Measurements from ENCODE around the gene MYO10.

The MYO10 gene

DNA sequence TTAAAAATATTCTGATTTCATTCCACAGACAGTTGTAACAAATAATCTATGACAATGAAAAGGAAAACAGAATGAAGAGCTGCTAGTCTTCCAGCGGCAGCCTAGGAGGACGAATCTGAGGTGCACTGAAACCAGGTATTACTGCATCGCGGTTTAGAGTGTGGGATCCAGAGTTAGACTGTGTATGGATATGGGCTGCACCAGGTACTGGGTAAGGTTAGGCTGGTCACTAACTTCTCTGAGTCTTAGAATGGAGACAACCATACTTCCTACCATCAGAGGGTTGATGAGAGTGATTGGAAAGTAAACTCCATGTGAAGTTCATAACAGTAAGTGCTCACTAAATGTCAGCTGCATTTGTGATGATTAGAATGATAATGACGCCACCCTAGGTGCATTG, 158.7 kb downstream of the MYO10 start:
- H3K4me3 ChIP-seq (ENCODE audit: low read length), result no peak overlapping the region
- TF ChIP-seq, protein P1, sequence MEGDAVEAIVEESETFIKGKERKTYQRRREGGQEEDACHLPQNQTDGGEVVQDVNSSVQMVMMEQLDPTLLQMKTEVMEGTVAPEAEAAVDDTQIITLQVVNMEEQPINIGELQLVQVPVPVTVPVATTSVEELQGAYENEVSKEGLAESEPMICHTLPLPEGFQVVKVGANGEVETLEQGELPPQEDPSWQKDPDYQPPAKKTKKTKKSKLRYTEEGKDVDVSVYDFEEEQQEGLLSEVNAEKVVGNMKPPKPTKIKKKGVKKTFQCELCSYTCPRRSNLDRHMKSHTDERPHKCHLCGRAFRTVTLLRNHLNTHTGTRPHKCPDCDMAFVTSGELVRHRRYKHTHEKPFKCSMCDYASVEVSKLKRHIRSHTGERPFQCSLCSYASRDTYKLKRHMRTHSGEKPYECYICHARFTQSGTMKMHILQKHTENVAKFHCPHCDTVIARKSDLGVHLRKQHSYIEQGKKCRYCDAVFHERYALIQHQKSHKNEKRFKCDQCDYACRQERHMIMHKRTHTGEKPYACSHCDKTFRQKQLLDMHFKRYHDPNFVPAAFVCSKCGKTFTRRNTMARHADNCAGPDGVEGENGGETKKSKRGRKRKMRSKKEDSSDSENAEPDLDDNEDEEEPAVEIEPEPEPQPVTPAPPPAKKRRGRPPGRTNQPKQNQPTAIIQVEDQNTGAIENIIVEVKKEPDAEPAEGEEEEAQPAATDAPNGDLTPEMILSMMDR (conservative IDR thresholded peaks at IDR 0.05; ENCODE audit: low read depth, low read length), result no peak
- no peak for DNase-seq (ENCODE audit: low read depth)

DNA sequence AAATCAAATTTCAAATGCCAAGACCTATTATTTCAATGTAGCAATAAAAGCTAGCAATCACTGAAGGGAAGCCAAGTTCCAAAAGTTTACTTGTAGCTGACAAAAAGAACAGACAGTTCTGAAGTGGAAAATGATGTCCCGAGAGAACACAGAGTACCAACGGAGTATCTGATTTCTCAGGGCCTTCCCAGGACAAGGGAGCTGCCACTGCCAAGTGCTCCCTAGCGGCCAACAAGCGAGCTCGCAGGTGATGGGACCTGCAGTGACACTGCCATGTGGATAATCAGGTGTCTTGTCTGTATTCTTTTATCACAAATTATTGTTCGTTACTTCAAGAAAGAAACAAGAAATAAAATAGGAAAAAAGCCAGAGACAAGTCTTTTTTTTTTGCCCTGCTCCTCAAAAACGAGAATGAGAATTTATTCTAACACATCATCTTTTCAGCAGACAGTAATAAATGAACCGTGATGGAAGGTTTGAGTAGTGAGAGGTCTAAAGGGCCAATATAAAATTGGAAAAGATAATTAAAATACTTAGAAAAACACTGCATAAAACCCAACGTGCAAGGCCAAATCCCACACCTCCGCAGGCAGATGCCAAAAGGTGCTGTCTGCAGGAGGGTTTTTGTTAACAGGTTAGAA, 159.4 kb downstream of the MYO10 start:
- DNase-seq (ENCODE audit: low read depth), result no peak
- TF ChIP-seq, protein P1 (conservative IDR thresholded peaks at IDR 0.05; ENCODE audit: low read depth, low read length), result no peak
- no peak overlapping the region for H3K4me3 ChIP-seq (ENCODE audit: low read length)

- TF ChIP-seq, protein P1 (conservative IDR thresholded peaks at IDR 0.05; ENCODE audit: low read depth, low read length), result no peak
- no peak for DNase-seq (ENCODE audit: low read depth)
- no peak overlapping the region for H3K4me3 ChIP-seq (ENCODE audit: low read length)
Observed at GRCh38 chr5:16774806-16775205, 161.3 kb downstream of the MYO10 start.

DNA sequence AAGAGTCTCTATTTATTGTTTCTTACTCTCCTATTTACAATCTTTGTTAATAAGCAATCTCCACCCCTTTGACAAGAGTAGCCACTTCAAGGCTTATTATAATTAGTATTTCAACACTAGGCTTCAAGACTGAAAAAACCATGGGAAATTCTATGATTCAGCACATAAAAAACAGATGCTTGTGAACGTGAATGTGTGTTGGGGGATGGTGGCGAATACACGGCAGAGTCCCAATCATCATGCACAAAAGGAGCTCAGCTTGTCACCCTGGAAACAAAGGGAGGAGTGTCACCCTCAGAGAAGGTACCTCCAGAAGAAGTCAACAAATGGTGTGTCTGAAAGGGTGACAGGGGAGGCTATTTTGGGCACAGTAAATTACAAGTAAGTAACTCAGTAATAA, 162.1 kb downstream of the MYO10 start:
- TF ChIP-seq, protein P1 (conservative IDR thresholded peaks at IDR 0.05; ENCODE audit: low read depth, low read length), result no peak
- no peak for DNase-seq (ENCODE audit: low read depth)
- no peak overlapping the region for H3K4me3 ChIP-seq (ENCODE audit: low read length)

DNA sequence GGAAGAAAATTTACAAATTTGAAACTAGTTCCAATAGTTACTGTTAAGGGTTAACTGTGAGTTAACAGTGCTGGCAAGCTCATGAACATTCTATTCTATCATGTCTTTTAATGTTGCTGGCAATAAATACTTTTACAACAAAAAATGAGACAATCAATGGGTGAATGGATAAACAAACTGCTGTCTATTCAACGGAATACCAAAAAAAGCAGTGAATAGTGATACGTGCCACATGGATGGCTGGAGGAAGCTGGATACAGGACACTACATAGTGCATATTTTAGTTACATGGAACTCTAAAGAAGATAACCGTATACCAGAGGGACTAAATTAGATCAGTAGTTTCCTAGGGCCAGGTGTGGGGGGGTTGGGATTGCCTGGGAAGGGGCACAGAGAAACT, 163.5 kb downstream of the MYO10 start:
- no peak for DNase-seq (ENCODE audit: low read depth)

DNA sequence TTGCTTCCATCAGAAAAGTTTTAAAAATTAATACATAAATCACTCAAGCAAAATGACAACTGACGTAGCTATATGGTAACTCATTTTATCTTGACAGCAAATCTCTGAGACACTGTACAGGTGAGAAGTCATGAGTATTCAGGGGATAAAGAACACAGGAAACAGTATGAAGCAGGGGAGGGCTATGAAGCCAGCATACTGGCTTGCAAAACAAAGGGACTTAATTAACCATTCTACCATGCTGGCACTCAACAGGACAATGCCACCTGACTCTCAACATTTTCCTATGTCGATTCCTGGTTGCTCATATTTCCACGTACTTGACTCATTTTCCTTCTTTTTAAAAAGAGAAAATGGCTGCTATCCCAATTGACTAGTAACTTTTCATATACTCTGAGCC, 167.9 kb downstream of the MYO10 start:
- DNase-seq (ENCODE audit: low read depth), result no peak
- H3K4me3 ChIP-seq (ENCODE audit: low read length), result no peak overlapping the region
- TF ChIP-seq, protein P1 (conservative IDR thresholded peaks at IDR 0.05; ENCODE audit: low read depth, low read length), result no peak

More for the DNA sequence above, 163.5 kb downstream of the MYO10 start:
- TF ChIP-seq, protein P1 (conservative IDR thresholded peaks at IDR 0.05; ENCODE audit: low read depth, low read length), result no peak
- no peak overlapping the region for H3K4me3 ChIP-seq (ENCODE audit: low read length)

DNA sequence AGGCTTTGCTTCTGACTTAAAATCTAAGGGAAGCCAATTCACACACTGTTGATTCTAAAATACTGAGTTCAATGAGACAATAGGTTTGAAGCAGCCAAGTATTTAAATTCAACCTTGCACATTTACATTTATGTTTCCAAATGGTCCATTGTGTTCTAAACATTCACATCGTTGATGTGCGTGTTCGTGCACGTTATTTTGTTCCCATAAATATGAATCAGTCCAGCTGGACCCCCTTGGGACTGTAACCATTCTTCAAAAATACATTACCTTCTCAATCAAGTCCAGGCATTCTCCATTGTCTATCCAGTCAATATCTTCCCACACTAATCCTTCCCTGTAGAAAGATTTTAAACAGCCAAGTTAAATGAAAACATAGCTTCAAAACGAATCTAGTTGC, 172.9 kb downstream of the MYO10 start:
- DNase-seq (ENCODE audit: low read depth), result no peak
- TF ChIP-seq, protein P1 (conservative IDR thresholded peaks at IDR 0.05; ENCODE audit: low read depth, low read length), result no peak

More for the DNA sequence above, 172.9 kb downstream of the MYO10 start:
- no peak overlapping the region for H3K4me3 ChIP-seq (ENCODE audit: low read length)
